ENCODE data around the gene KCNIP4.

The KCNIP4 gene

GRCh38 chr4:21450331-21450730, 498.2 kb downstream of the KCNIP4 start:
- Histone ChIP-seq H3K4me3 (ENCODE audit: low read depth, low read length) (no peak overlapping the region), H3K4me2 (ENCODE audit: low read length) (no peak overlapping the region), H3K79me2 (no peaks in the 10 kb centered on the region), H2AFZ (no peak overlapping the region), H3K4me1 (no peaks in the 10 kb centered on the region), H3K9ac (no peak overlapping the region), H3K27ac (no peak overlapping the region), H3K36me3 (ENCODE audit: control insufficient read depth, insufficient read depth, low read length) (no peaks in the 10 kb centered on the region), H3K9me3 (ENCODE audit: control insufficient read depth, low read length) (no peaks in the 10 kb centered on the region), H3K27me3 (ENCODE audit: control insufficient read depth, insufficient read depth, low read length) (no peaks in the 10 kb centered on the region)
- TF ChIP-seq, protein P1, sequence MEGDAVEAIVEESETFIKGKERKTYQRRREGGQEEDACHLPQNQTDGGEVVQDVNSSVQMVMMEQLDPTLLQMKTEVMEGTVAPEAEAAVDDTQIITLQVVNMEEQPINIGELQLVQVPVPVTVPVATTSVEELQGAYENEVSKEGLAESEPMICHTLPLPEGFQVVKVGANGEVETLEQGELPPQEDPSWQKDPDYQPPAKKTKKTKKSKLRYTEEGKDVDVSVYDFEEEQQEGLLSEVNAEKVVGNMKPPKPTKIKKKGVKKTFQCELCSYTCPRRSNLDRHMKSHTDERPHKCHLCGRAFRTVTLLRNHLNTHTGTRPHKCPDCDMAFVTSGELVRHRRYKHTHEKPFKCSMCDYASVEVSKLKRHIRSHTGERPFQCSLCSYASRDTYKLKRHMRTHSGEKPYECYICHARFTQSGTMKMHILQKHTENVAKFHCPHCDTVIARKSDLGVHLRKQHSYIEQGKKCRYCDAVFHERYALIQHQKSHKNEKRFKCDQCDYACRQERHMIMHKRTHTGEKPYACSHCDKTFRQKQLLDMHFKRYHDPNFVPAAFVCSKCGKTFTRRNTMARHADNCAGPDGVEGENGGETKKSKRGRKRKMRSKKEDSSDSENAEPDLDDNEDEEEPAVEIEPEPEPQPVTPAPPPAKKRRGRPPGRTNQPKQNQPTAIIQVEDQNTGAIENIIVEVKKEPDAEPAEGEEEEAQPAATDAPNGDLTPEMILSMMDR (IDR thresholded peaks at IDR 0.05): no peak

GRCh38 chr4:21447301-21448054, 501.1 kb downstream of the KCNIP4 start:
- no peaks in the 10 kb centered on the region for H3K36me3 ChIP-seq (ENCODE audit: control insufficient read depth, insufficient read depth, low read length)
- no peak overlapping the region for H3K4me3 ChIP-seq (ENCODE audit: low read depth, low read length)
- H3K27me3 ChIP-seq (ENCODE audit: control insufficient read depth, insufficient read depth, low read length): no peaks in the 10 kb centered on the region
- no peaks in the 10 kb centered on the region for H3K9me3 ChIP-seq (ENCODE audit: control insufficient read depth, low read length)
- no peaks in the 10 kb centered on the region for H3K79me2 ChIP-seq
- no peak overlapping the region for H3K27ac ChIP-seq
- H3K4me1 ChIP-seq: no peaks in the 10 kb centered on the region
- TF ChIP-seq, protein P1 (IDR thresholded peaks at IDR 0.05): no peak
- H3K9ac ChIP-seq: no peak overlapping the region
- no peak overlapping the region for H3K4me2 ChIP-seq (ENCODE audit: low read length)
- no peak overlapping the region for H2AFZ ChIP-seq

DNA sequence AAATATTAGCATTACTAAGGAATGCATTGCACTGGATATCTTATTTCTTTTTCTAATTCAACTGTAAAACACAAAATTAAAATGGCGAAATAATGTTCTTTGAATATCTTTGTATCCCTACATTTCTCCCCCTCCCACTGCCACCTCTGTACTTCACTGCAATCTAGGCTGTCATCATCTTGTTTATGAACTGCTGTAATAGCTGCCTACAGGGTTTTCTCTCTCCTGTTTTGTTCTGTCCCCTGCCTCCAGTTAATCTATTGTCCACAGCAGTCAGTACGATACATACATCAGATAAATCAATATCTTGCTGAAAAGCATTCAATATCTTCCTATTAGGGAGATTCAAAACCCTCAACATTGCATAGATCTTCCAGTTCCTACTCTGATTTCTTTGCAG, 528.4 kb downstream of the KCNIP4 start:
- H3K4me3 ChIP-seq (ENCODE audit: low read depth, low read length): no peak overlapping the region
- no peaks in the 10 kb centered on the region for H3K4me1 ChIP-seq
- H3K79me2 ChIP-seq: no peaks in the 10 kb centered on the region
- no peaks in the 10 kb centered on the region for H3K36me3 ChIP-seq (ENCODE audit: control insufficient read depth, insufficient read depth, low read length)
- no peak overlapping the region for H3K27ac ChIP-seq
- H2AFZ ChIP-seq: no peak overlapping the region
- H3K9me3 ChIP-seq (ENCODE audit: control insufficient read depth, low read length): no peaks in the 10 kb centered on the region
- no peak overlapping the region for H3K9ac ChIP-seq
- TF ChIP-seq, protein P1 (IDR thresholded peaks at IDR 0.05): no peak
- H3K27me3 ChIP-seq (ENCODE audit: control insufficient read depth, insufficient read depth, low read length): no peaks in the 10 kb centered on the region
- H3K4me2 ChIP-seq (ENCODE audit: low read length): no peak overlapping the region

DNA sequence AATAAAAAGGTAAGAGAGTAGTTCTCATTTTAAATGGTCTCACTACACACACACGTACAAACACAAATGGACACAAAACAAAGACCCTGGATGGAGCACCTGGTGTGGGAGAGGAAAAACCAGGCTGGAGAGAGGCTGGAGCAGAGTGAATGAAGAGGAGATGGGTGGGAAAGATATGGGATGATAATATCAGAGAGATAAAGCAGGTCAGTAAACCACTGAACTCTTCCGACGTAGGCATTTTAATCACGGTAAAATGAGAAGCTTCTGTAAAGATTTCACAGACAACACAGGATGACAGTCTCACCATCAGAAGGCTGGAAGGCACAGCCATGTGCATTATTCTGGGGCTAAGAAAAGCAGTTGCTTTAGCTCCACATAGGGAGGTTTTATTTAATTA, 532.8 kb downstream of the KCNIP4 start:
- Histone ChIP-seq H3K79me2 (no peaks in the 10 kb centered on the region), H3K4me2 (ENCODE audit: low read length) (no peak overlapping the region), H3K27me3 (ENCODE audit: control insufficient read depth, insufficient read depth, low read length) (no peaks in the 10 kb centered on the region), H3K36me3 (ENCODE audit: control insufficient read depth, insufficient read depth, low read length) (no peaks in the 10 kb centered on the region), H3K9ac (no peak overlapping the region), H2AFZ (no peak overlapping the region), H3K4me1 (no peaks in the 10 kb centered on the region), H3K4me3 (ENCODE audit: low read depth, low read length) (no peak overlapping the region), H3K9me3 (ENCODE audit: control insufficient read depth, low read length) (no peaks in the 10 kb centered on the region), H3K27ac (no peak overlapping the region)
- TF ChIP-seq, protein P1 (IDR thresholded peaks at IDR 0.05): no peak

DNA sequence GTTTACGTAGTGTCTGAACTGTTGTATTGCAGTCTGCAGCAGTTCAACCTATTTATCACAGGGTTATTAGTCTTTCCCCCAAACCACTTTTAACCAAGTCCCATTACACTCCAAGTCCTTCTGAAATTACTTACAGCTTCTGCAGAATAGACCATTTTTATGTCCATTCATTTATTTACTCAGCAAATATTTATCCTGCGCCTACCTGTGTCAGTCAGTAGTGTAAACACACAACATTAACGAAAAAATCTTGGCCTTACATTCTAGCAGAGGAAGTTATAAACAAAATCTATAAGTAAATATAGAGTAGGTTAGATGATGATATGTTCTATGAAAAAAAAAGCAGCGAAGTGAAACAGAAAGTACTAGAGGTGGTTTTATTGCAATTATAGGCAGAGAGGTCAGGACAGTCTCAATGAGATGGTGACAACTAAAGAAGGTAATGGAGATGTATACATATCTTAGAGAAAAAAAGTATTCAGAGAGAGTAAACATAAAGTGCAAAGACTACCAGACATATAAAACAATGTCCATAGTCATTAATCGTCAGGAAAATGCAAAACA, 534.7 kb downstream of the KCNIP4 start:
- no peaks in the 10 kb centered on the region for H3K9me3 ChIP-seq (ENCODE audit: control insufficient read depth, low read length)
- no peaks in the 10 kb centered on the region for H3K36me3 ChIP-seq (ENCODE audit: control insufficient read depth, insufficient read depth, low read length)
- H3K4me3 ChIP-seq (ENCODE audit: low read depth, low read length): no peak overlapping the region
- no peak overlapping the region for H3K4me2 ChIP-seq (ENCODE audit: low read length)
- H3K9ac ChIP-seq: no peak overlapping the region
- H3K27me3 ChIP-seq (ENCODE audit: control insufficient read depth, insufficient read depth, low read length): no peaks in the 10 kb centered on the region
- no peaks in the 10 kb centered on the region for H3K79me2 ChIP-seq
- TF ChIP-seq, protein P1 (IDR thresholded peaks at IDR 0.05): no peak
- no peaks in the 10 kb centered on the region for H3K4me1 ChIP-seq
- no peak overlapping the region for H2AFZ ChIP-seq
- H3K27ac ChIP-seq: no peak overlapping the region

Data from parathyroid adenoma (tissue), 2 donors.